Ovary (tissue), 9 donors: ENCODE results near the gene HLCS. TPM values are rescaled to one million over a fixed set of nuclear protein-coding genes. Genes with fewer than 3 reads are reported as not detected.

Source experiments
- DNase-seq, 5 donors: peaks; one replicate each; pipeline ENCODE4 v3.0.0-alpha.2; 2019 to 2020
- H3K27ac ChIP-seq, 2 donors: fragments of 200-600 bp; one replicate each; pipeline versions ENCODE4 v1.5.1 to v1.8.0; 2019 to 2022
- H3K27me3 ChIP-seq: fragments of 200-600 bp; one replicate; pipeline ENCODE4 v1.8.0; 2022
- H3K36me3 ChIP-seq: fragments of 200-600 bp; sonication (generic); one replicate; pipeline ENCODE4 v1.5.1; 2019
- H3K4me1 ChIP-seq: one replicate; pipeline ENCODE4 v1.8.1; 2013; ENCODE audit warnings: mild to moderate bottlenecking, moderate library complexity; ENCODE audit not compliant: insufficient read depth
- H3K4me3 ChIP-seq: fragments of 200-600 bp; sonication (generic); one replicate; pipeline ENCODE4 v1.5.1; 2017
- H3K9me3 ChIP-seq, 2 donors: fragments of 200-600 bp in 1 of 2; sonication (generic) in 1 of 2; one replicate each; pipeline versions ENCODE4 v1.5.1 to v1.8.1; 2013 to 2019; ENCODE audit warnings: mild to moderate bottlenecking in 1 of 2, moderate library complexity in 1 of 2
- CTCF ChIP-seq, 3 donors: fragments of 450-650 bp in 2 of 3; fragments of 200-600 bp in 1 of 3; IDR thresholded peaks; one replicate each; pipeline versions ENCODE4 v1.5.1 to v1.8.0; 2016 to 2022; ENCODE audit warnings: antibody characterized with exemption in 3 of 3, mild to moderate bottlenecking in 1 of 3
- EP300 ChIP-seq: sonication (generic); formaldehyde crosslinking; IDR thresholded peaks from one replicate; pipeline ENCODE4 v1.6.1; 2017; ENCODE audit warnings: antibody characterized with exemption
- POLR2A ChIP-seq: fragments of 450-650 bp; IDR thresholded peaks from one replicate; pipeline ENCODE4 v1.6.1; 2017; ENCODE audit warnings: antibody characterized with exemption, mild to moderate bottlenecking, moderate library complexity
- WGBS, 3 donors: extraction: QIAGEN DNeasy Blood & Tissue Kit in 1 of 3; methylation state at CpG; one replicate each; pipeline versions ENCODE4 v1.1.5 to v1.1.7; 2013 to 2017; 5-methylcytosine and 5-hydroxymethylcytosine counted together
- intact Hi-C, 4 donors: fragments of 100-400 bp; cut with DNase I; formaldehyde crosslinking; loops; one replicate each; pipeline versions ENCODE4 v1.11.0 to v1.15.1; 2022 to 2023
- polyA plus RNA-seq, 2 donors: library from polyadenylated mRNA; stranded (reverse); fragments of 200-250 nt in 1 of 2; fragments of 350-450 nt in 1 of 2; fragmentation: Illumina TruSeq in 1 of 2; extraction: RNeasy Lipid Tissue Mini Kit (QIAGEN cat#74804) in 1 of 2; gene quantifications; one replicate each; pipeline ENCODE4 v1.2.3, GENCODE V29; 2013 to 2014
- total RNA-seq, 7 donors: library from RNA; depleted of rRNA in 2 of 7; stranded (reverse); fragments of >200 nt in 2 of 7; fragmentation: NEBNext Ultra II Directional in 3 of 7; extraction: Animal tissue kit (Norgen Biotek cat#: 25700) in 3 of 7; gene quantifications; one replicate each; pipeline versions ENCODE4 v1.1.0 to v1.2.4, GENCODE V29; 2016 to 2023
- donor health status: DM: no; HTN: no; CAD: no; lungs with moderate emphysema.
- donor health status: DM: no; HTN: no; CAD: no.
- donor health status: Bipolar disorder and iron deficiency.
- donor health status: DM: yes; HTN: yes; CAD: no.
- donor health status: DM: no; HTN: no; CAD: no.
- donor health status: DM: yes; HTN: yes; CAD: no.

HLCS gene
- total and polyA plus RNA-seq, 9 donors = 4.0 to 20.3 (median 12.4) TPM

- TF ChIP-seq CTCF (IDR thresholded peaks at IDR 0.05) (no peak), POLR2A (no peak)
- Histone ChIP-seq H3K27me3 (no peaks in the 10 kb centered on the region), H3K4me3 (no peak overlapping the region), H3K4me1 (peaks cover 2% of the 10 kb centered on the region), H3K36me3 (no peaks in the 10 kb centered on the region), H3K9me3 (no peaks in the 10 kb centered on the region), H3K27ac (no peak overlapping the region)
- intact Hi-C loops = no loop called here
- WGBS, 3 donors = 89 to 96% (median 93%) methylated on average over 3 of the region's 3 CpGs
- DNase-seq = no peak
These were observed 124.6 kb downstream of the HLCS start for GRCh38 chr21:36841866-36842265.

GRCh38 chr21:36839735-36840134, 126.7 kb downstream of the HLCS start:
- 72 to 87% (median 81%) methylated on average over 3 of the region's 3 CpGs for WGBS, 3 donors
- Histone ChIP-seq H3K9me3 (no peaks in the 10 kb centered on the region), H3K27me3 (no peaks in the 10 kb centered on the region), H3K27ac (no peak overlapping the region), H3K4me3 (no peak overlapping the region), H3K36me3 (no peaks in the 10 kb centered on the region), H3K4me1 (no peaks in the 10 kb centered on the region)
- intact Hi-C loops = no loop called here
- DNase-seq = no peak
- TF ChIP-seq POLR2A (no peak), CTCF (IDR thresholded peaks at IDR 0.05) (no peak), EP300 (no peak)

DNA sequence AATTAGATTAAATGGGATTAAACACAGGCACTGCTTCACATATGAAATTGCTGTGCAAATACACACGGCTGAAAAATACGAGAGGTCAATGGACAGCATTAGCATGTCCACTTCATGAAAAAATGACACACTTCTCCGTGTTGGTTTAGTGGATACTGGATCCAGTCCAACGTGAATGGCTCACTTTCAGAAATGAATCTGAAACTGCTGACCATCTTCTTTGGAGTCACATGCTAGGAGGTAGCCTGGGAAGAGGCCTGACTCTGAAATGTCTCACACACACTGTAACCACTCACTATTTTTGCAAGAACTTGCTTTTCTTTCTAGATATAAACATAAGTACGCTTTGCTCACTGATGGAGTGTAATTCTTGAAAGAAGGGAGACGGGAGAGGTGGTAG, 127.3 kb downstream of the HLCS start:
- Histone ChIP-seq H3K27ac (no peak overlapping the region), H3K36me3 (no peaks in the 10 kb centered on the region), H3K9me3 (no peaks in the 10 kb centered on the region), H3K27me3 (no peaks in the 10 kb centered on the region), H3K4me3 (no peak overlapping the region), H3K4me1 (no peaks in the 10 kb centered on the region)
- 67 to 79% (median 76%) methylated on average over 6 of the region's 6 CpGs for WGBS, 3 donors
- TF ChIP-seq EP300 = no peak
- no peak for TF ChIP-seq POLR2A
- TF ChIP-seq CTCF (IDR thresholded peaks at IDR 0.05) = no peak
- intact Hi-C loops = no loop called here
- DNase-seq = no peak

DNA sequence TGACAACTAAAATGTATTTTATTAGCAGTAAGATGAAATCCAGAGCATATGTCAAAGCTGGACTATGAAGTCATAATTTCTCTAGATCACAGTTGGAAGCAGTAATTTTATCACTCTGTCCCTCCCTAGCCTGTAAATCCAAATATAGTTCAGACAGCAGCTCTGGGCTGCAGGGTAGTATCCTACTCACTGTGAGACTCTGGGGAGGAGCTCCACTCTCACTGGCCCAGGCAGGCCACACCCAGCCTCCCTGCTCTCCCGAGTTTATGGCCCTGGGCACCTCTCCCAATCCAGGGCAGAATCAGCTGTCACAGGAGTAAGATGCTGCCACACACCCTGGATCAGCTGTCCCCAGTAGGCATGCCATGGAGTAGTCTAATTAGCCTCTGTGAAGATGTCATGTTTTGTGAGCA, 131.1 kb downstream of the HLCS start:
- Histone ChIP-seq H3K27ac (no peak overlapping the region), H3K27me3 (no peaks in the 10 kb centered on the region), H3K4me3 (no peak overlapping the region), H3K4me1 (no peaks in the 10 kb centered on the region), H3K36me3 (no peaks in the 10 kb centered on the region), H3K9me3 (no peaks in the 10 kb centered on the region)
- intact Hi-C loops = no loop called here
- TF ChIP-seq POLR2A (no peak), EP300 (no peak), CTCF (IDR thresholded peaks at IDR 0.05) (no peak)
- DNase-seq = no peak
- WGBS, 3 donors = 16 to 50% (median 18%) methylated on average over 1 of the region's 1 CpG

GRCh38 chr21:36834192-36834591, 132.3 kb downstream of the HLCS start:
- 96 to 99% (median 98%) methylated on average over 4 of the region's 4 CpGs for WGBS, 3 donors
- Histone ChIP-seq H3K27ac (no peak overlapping the region), H3K4me1 (no peaks in the 10 kb centered on the region), H3K9me3 (no peaks in the 10 kb centered on the region), H3K4me3 (no peak overlapping the region), H3K36me3 (no peaks in the 10 kb centered on the region), H3K27me3 (no peaks in the 10 kb centered on the region)
- TF ChIP-seq CTCF (IDR thresholded peaks at IDR 0.05) = no peak
- TF ChIP-seq POLR2A = no peak
- TF ChIP-seq EP300 = no peak
- intact Hi-C loops = no loop called here
- no peak for DNase-seq
